BJ (cell line): ENCODE measurements around the gene TSPAN5. TPM values are rescaled to one million over a fixed set of nuclear protein-coding genes. Genes with fewer than 3 reads are reported as not detected.

ENCODE experiments used
- CTCF ChIA-PET: fragments of 350-600 bp; formaldehyde crosslinking; extraction: SDS; loops from one replicate; lab custom pipeline; 2021; ENCODE audit warnings: antibody characterized with exemption, inconsistent platforms; lab: Yijun Ruan, JAX
- POLR2A ChIA-PET: fragments of 300-600 bp; sonication (Branson Sonifier 250); formaldehyde crosslinking; extraction: SDS; loops from one replicate; lab custom pipeline; 2021; ENCODE audit warnings: antibody characterized with exemption; lab: Charles Lee
- DNase-seq: peaks from one replicate; pipeline ENCODE4 v3.0.0-alpha.2; 2011; ENCODE audit warnings: low read depth
- H3K27me3 ChIP-seq: 2 replicates; pipeline ENCODE4 v1.6.0; 2011; ENCODE audit warnings: low read length; ENCODE audit not compliant: control insufficient read depth, insufficient read depth
- H3K36me3 ChIP-seq: 2 replicates; pipeline ENCODE4 v1.5.1; 2011; ENCODE audit warnings: low read length; ENCODE audit not compliant: control insufficient read depth, insufficient read depth
- H3K4me3 ChIP-seq: 2 replicates; pipeline ENCODE4 v1.5.1; 2011; ENCODE audit warnings: low read depth, mild to moderate bottlenecking, control low read depth, low read length
- CTCF ChIP-seq: IDR thresholded peaks from 2 replicates; pipeline ENCODE4 v1.5.1; 2011; ENCODE audit warnings: low read depth, mild to moderate bottlenecking, control low read depth, inconsistent platforms, low read length, moderate library complexity; ENCODE audit not compliant: insufficient read depth
- polyA plus RNA-seq: library from polyadenylated mRNA; depleted of rRNA; stranded (reverse); fragments of >200 nt; gene quantifications from 2 replicates; pipeline ENCODE4 v1.2.3, GENCODE V29; 2011

TSPAN5 gene
- polyA plus RNA-seq, 1 experiment, result 74.5 TPM

- no peak for TF ChIP-seq CTCF
- no peak overlapping the region for H3K4me3 ChIP-seq
- no peak for DNase-seq
- H3K27me3 ChIP-seq, result no peaks in the 10 kb centered on the region
- CTCF ChIA-PET, result interaction anchor here (1.0 to 1.6 kb wide), 3 partner anchors 19 to 99 kb away, joined by 3 to 4 read pairs (median 3); no protein-coding TSS in a partner anchor
- POLR2A ChIA-PET, result interaction anchor here (0.6 kb wide), 2 partner anchors 92 to 507 kb away, joined by 17 to 18 read pairs; partner anchors contain the start of gene TSPAN5
- H3K36me3 ChIP-seq, result peaks cover 1% of the 10 kb centered on the region; the same call in 1 of the 2 replicates
Measured at GRCh38 chr4:98566361-98567008, 91.9 kb downstream of the TSPAN5 start.

GRCh38 chr4:98565681-98566301 is 92.6 kb downstream of the TSPAN5 start:
- Histone ChIP-seq H3K36me3 (peaks cover 1% of the 10 kb centered on the region; the same call in 1 of the 2 replicates), H3K4me3 (no peak overlapping the region), H3K27me3 (no peaks in the 10 kb centered on the region)
- ChIA-PET POLR2A (interaction anchor here (0.6 kb wide), 2 partner anchors 93 to 507 kb away, joined by 17 to 18 read pairs; partner anchors contain the start of gene TSPAN5), CTCF (interaction anchor here (1.0 to 1.6 kb wide), 3 partner anchors 19 to 98 kb away, joined by 3 to 4 read pairs (median 3); no protein-coding TSS in a partner anchor)
- TF ChIP-seq CTCF, result no peak
- no peak for DNase-seq

GRCh38 chr4:98564852-98565251 is 93.6 kb downstream of the TSPAN5 start:
- H3K36me3 ChIP-seq, result no peaks in the 10 kb centered on the region
- CTCF ChIA-PET, result no interaction called here
- no peak for DNase-seq
- POLR2A ChIA-PET, result no interaction called here
- no peak for TF ChIP-seq CTCF
- H3K4me3 ChIP-seq, result no peak overlapping the region
- H3K27me3 ChIP-seq, result no peaks in the 10 kb centered on the region

- no peak for DNase-seq
- Histone ChIP-seq H3K36me3 (no peaks in the 10 kb centered on the region), H3K27me3 (no peaks in the 10 kb centered on the region), H3K4me3 (no peak overlapping the region)
- no peak for TF ChIP-seq CTCF
- ChIA-PET CTCF (no interaction called here), POLR2A (interaction anchor here (0.7 kb wide), 1 partner anchor 82 kb away, joined by 3 read pairs; no protein-coding TSS in a partner anchor)
Measured at GRCh38 chr4:98560321-98560720, 98.1 kb downstream of the TSPAN5 start.

- ChIA-PET POLR2A (no interaction called here), CTCF (no interaction called here)
- Histone ChIP-seq H3K36me3 (no peaks in the 10 kb centered on the region), H3K27me3 (no peaks in the 10 kb centered on the region), H3K4me3 (no peak overlapping the region)
- TF ChIP-seq CTCF, result no peak
- no peak for DNase-seq
Measured at GRCh38 chr4:98558471-98559169, 99.8 kb downstream of the TSPAN5 start.
